HG02852 (cell line): Measurements from ENCODE around the gene LIMA1.
"Not testable (repeated sequence)": the region's sequence is repeated elsewhere in the genome, so short reads cannot be mapped to it uniquely, and the experiment has no call there.

ENCODE experiments used
- ATAC-seq: cut with Tn5 transposase; IDR thresholded peaks from one replicate; pipeline ENCODE4 v1.9.1; 2021; ENCODE audit warnings: mild to moderate bottlenecking, moderate library complexity; ENCODE audit not compliant: unreplicated experiment

The LIMA1 gene

DNA sequence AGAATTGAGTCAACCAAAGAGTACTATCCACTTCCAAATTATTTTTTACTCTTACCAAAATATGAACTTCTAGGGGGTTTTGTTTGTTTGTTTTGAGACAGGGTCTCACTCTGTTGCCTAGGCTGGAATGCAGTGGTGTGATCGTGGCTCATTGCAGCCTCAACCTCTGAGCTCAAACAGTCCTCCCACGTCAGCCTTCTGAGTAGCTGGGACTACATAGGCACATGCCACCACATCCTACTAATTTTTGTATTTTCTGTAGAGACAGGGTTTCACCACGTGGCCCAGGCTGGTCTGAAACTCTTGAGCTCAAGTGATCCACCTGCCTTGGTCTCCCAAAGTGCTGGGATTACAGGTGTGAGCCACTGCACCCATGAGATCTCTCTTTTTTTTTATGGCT is 7.4 kb upstream of the LIMA1 start:
- not testable (repeated sequence) for ATAC-seq

DNA sequence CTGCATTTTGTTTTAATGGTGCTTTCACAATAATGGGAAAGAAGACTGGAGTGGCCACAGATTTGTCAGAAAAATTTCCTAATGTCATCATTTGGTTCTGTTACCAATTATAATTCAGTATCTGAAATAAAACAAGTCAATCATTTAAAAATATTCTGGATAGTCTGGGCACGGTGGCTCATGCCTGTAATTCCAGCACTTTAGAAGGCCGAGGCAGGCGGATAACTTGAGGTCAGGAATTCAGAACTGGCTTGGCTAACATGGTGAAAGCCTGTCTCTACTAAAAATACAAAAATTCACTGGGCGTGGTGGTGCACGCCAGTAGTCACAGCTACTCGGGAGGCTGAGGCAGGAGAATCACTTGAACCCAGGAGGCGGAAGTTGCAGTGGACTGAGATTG is 4.0 kb upstream of the LIMA1 start:
- no peak for ATAC-seq

DNA sequence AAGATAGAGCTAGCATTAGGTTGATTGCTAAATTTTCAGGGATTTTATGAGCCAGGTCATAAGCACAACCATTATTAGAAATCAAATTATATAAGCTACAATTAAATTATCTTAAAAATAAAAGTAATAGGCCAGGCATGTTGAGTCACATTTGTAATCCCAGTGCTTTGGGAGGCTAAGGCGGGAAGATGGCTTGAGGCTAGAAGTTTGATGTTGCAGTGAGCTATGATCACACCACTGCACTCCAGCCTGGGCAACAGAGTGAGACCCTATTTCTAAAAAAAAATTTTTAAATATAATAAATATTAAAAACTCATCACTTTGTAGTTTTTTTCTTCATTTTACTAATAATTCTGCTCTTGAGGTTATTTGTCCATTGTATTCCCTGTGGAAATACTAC is 1.9 kb upstream of the LIMA1 start:
- no peak for ATAC-seq

DNA sequence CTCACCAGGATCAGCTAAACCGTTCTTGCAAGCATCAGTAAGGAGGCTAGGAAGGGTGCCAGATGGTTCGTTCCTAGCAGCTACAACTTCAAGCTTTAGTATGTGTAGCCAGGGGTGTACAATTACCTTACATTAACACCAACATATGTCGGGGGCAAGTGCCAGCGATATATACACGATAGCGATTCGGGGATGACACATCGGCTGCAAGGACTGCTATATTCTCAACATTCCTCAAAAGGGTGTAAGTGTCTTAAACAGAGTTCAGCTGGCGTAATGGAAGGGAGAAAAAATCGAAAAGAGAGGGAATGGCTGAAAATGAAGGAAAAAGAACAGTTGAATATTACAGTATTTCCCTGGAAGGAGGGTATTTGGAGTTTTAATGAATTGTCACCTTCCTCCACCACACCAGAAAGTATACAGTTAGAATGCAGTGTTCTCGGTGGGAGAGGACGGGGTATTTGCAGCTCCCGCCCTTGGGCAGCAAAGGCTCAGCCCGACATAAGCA is 545 bp downstream of the LIMA1 start:
- ATAC-seq: peak; percentile 22

DNA sequence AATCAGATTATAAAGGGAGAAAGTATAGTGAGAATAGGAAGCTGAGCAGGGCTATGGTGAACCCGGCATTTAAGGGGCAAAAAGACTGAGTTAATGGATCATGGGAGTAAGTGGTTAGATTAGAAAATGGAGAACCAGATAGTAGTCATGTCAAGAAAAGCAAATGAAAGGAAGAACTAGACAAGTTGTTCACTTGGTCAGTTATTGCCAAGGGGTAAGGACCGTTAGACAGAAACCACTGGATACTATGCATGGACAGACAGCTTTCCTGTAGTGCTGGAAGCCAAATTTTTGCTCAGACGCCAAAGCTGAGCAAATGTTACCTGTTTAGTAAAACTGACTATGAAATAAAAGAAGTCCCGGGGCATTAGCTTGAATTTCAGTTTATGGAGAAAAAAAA is 3.8 kb downstream of the LIMA1 start:
- no peak for ATAC-seq

DNA sequence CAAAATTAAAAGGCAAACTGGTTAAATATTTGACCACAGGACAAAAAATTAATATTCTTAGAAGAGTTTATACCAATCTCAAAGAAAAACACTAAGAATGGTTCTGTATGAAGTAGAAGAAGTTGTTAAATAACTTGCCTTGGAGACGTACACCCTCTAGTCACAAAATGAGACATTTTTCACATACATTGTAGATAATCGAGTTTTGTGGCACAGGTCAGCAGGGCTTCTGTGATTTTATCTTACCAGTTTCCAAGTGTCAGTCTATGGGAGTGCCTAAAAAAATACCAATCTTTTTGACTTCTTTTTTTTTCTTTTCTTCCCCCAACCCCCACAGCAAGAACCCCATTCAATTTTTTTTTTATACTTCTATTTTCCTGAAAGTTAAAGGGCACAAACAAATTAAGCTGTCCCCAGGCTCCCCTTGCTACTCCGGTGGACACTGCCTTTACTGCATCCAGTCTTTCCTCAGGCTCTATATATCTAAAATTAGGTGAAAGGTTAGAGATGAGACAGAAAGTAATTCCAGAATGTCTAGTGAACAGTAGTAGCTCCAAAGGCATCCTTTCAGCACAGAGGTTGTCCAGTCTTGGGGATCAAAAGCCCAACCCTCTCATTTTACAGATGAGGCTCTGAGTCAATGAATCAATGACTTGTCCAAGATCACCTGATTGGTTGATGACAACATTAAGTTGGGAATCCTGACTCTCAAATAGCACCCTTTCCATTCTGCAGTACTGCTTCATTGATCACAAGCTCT is 6.2 kb downstream of the LIMA1 start:
- no peak for ATAC-seq

DNA sequence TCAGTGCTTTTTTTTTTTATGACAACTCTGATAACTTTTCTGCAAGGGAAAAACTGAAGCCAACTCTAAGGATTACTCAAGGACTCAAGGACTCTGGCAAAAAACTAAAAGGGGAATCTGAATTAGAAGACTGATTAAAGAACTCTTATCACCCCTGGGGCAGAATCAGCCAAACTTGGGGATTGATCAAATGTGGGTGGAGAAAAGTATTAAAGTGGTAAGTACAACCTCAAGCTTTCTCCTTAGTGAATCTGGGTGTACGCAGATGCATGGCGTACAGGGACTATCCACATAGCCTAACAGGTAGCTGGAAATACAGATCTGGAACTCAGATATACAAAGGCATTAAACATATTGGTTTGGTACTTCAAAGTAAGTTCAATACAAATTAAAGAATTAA is 7.3 kb downstream of the LIMA1 start:
- no peak for ATAC-seq

DNA sequence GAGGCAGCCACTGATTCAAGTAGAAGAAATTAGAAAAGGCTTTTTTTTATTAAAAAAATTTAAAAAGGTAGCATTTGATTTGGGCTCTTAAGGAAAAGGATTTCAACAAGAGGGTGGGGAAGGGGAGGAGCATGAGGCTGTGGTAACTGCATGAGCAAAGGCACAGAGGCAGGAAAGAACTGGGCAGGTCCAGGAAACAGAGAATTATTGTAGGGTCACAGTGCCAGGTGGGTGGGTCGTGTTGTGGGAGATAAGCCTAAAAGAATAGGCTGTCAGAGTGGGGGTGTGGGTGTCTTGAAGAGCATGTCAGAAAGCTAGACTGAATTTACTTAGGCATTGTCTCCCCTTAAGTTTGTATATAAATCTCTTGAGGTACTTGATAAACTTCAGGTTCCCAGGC is 7.8 kb downstream of the LIMA1 start:
- ATAC-seq: no peak

DNA sequence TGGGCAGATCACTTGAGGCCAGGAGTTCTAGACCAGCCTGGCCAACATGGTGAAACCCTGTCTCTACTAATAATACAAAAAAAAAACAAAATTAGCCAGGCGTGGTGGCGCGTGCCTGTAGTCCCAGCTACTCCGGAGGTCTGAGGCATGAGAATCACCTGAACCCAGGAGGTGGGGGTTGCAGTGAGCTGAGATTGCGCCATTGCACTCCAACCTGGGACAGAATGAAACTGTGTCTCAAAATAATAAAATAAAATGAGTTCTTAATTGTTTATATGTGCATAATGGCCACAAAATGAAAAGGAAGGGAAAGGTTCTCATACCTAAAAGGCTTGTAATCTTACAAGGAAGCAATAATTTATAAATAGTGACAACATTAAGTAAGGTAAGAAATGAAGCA is 8.2 kb downstream of the LIMA1 start:
- ATAC-seq: not testable (repeated sequence)

DNA sequence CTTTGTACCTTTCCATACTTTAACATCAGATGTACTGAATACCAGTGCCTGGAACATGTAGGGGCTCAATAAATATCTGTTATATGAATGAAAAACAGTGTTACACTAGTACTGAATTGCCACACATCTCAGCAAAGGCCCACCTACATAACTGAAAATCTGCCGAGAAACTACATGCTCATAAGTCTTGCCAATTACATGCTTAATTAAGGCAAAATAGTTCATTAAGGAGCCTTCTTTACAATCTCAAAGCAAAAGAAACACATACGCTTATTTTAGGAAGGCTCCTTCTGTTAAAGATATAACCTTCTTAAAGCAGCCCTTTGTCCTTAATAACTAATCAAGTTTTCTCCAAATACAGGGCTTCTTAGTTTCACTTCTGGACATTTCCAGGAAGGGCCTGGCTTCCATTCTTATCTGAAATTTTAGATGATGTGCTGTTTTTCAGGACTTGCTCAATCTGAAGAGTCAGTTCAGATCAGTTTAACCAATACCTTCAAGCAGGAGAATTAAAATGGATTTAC is 11.5 kb downstream of the LIMA1 start:
- no peak for ATAC-seq

DNA sequence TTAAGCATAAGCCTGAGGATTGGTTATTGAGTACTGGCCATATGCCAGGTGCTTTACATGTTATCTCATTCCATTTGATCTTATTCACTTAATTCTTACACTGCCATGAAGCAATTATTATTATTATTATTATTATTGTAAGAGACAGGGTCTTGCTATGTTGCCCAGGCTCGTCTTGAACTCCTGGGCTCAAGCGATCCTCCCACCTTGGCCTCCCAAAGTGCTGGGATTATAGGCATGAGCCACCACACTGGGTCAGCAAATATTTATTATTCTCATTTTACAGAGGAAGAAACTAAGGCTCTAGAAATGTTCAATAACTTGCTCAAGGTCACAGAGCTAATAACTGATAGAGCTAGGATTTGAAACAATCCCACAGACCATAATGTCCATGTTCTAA is 14.8 kb downstream of the LIMA1 start:
- ATAC-seq: no peak

DNA sequence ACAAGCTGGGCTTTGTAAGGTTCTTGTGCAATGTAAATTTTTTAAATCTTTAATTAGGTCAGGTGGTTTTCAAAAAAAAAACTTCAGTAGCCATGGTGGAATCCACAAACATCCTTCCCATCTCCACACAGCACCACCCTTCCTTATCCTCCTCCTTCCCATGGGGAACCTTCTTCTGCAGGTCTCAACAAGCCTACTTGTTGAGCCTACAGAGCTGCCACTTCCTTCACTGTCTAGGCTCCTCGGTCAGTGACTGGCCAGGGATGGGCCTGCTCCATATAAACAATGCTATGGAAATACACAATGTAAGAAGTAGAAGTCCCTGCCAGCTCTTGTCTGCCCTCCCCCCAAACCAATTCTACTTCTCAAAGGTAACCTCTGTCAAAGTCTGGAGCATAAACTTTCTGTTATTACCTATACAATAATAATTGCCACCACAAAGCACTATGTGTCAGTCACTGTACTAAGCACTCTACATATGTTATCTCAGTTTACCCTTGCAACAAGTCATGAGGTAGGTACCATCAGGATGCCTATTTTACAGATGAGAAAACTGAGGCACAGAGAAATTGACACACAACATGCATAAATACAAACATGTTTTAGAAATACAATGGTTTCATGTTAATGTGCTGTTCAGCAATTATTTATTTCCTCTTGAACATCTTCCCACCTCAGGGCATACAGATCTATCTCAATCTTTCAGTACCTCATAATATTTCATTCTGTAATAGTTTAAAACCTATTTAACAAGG is 17.4 kb downstream of the LIMA1 start:
- no peak for ATAC-seq

DNA sequence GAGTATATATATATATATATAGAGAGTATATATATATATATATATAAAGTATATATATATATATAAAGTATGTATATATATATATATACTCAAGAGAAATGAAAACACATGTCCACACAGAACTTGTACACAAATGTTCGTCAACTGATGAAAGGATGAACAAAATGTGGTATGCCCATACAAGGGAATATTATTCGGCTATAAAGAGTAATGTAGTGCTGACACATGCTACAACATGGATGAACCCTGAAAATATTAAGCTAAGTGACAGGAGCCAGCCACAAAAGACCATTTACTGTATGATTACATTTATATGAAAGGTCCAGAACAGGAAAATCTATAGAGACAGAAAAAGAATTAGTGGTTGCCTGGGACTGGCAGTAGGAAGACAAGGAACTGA is 19.5 kb downstream of the LIMA1 start:
- no peak for ATAC-seq

DNA sequence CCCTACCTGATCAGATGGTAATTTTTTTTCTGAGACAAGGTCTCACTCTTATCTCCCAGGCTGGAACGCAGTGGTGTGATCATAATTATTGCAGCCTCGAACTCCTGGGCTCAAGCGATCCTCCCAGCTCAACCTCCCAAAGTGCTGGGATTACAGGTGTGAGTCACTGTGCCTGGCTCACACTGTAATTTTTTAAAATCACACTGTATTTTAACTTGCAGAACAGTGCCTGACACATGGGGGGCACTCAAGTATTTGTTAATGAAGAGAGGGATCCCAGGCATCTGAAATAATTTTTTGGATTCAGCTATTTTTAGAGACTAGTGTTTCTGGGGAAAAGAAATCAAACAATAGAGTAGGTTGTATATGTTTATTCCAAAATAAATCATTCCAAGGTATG is 21.7 kb downstream of the LIMA1 start:
- ATAC-seq: no peak

DNA sequence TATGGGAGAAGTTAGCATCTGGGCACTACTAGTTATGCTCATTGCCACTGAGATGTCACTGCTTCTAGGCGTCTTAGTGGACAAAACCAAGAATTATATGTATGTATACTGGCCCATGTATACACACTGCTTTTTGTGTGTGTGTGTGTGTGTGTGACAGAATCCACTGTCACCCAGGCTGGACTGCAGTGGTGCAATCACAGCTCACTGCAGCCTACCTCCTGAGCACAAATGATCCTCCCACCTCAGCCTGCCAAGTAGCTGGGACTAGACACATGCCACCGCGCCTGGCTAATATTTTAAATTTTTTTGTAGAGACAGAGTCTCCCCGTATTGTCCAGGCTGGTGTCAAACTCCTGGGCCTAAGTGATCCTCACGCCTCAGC is 25.2 kb downstream of the LIMA1 start:
- no peak for ATAC-seq

DNA sequence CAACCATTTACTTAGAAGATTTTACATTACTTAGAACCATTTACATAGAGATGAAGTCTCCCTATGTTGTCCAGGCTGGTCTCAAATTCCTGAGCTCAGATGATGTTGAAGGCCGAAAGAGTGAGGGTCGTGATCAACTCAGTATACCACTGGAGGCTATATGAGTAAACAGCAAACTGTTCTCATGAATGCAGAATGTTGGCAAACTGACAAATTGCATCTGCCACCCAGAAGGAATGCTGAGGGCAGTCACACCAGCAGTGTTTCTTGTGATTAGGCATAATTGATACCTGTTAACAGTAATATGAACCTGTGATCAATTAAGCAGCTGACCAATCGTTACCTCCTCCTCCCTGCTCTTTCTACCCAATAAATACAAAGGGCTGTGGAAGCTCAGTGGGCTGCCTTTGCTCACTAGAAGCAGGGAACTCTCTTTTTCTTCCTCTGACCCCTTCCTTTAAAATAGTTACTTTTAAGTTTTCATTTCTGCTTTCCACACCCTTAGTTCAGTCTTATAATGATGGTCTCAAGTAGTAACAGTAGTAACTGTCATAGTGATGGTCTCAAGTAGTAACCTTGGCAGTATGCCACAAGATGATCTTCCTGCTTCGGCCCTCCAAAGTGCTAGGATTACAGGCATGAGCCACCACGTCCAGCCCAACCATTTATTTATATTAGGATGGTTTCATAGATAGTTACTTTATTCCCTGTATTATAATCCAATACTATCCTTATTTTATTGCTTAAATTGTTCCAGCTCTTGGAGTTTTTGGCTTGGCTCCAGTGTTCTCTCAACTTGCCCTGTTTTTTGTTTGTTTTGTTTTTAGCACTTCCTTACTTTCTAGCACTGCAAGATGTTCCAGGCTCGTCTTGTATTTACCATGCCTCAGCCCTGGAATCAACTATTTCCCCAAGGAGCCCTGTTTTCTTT is 25.8 kb downstream of the LIMA1 start:
- no peak for ATAC-seq

DNA sequence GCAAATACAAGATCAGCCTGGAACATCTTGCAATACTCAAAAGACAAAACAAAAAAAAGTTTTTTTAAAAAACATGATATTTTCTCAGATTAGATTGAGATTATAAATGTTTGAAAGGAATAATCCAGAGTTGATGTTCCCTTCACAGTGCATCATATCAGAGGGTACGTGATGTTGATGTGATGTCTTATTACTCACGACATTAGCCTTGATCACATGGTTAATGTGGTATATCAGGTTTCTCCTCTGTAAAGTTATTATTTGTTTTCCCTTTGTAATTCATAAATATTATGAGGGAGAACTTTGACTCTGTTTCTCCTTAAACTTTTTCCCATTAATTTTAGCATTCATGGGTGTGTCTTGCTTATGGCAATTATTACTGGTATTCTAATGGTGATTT is 26.6 kb downstream of the LIMA1 start:
- no peak for ATAC-seq

DNA sequence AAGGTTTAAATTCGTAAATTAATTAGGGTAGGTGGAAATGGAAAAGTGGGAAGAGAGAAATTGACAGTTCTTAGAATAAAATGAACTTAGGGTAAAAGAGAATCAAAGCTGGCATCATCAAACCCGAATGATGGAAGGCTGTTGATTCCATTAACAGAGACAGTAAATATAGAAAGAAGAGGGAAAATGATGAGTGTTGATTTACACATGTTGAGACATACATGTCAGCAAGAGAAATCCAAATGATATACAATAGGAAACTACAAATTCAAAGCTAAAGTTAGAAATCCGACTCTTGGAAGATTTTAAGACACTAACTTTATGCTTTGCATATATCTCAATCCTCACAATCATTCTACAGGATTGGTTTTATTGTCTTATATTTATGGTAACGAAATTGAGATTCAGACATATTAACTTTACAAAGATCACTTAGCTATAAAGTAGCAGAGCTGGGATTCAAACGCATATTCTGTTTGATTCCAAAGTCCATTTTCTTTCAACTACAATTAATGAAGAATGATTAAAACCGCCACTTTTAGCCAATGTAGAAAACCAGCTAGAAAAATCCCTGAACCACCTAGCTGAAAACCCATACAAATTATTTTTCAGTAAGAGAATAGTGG is 30.2 kb downstream of the LIMA1 start:
- ATAC-seq: no peak

DNA sequence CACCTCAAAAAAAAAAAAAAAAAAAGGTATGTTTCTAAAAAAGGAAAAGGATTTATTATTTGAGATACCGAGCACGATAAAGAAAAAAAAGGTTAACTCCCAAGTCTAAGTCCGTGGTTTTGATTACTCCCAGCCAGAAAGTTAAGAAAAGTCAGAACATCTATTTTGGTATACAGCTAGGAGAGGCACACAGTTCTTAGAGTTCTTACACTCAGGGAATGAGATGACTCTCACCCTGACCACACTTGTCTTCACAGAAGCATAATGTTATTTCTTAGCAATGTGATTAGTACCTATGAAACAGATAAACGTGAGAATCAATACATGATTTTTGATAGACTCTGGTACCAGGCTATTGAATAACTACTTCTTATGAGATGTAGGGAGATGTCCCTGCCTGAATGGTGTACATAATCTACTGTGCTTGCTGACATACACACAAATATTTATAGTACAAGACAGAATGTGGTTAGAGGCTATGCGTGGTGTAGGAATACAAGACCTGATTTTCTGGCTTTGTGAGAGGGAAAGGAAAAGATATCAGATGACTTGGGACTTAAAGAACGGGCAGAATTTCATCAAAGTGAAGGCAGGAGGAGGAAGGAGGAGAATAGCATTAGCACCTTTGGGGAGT is 31.6 kb downstream of the LIMA1 start:
- ATAC-seq: no peak
